Measurements from ENCODE around the gene HPSE2.
"Not testable (repeated sequence)": the region's sequence is repeated elsewhere in the genome, so short reads cannot be mapped to it uniquely, and the experiment has no call there.

HPSE2 gene

GRCh38 chr10:99248824-99249223 lies 13.2 kb upstream of the HPSE2 start:
- ATAC-seq = no peak
- TF ChIP-seq ZNF8 (CRISPR knock-in tag; IDR thresholded peaks at IDR 0.05) (no peak), BACH2 (CRISPR knock-in tag; IDR thresholded peaks at IDR 0.05; ENCODE audit: borderline replicate concordance) (no peak), CSRNP3 (CRISPR knock-in tag; IDR thresholded peaks at IDR 0.05) (no peak), ZFP30 (CRISPR knock-in tag; IDR thresholded peaks at IDR 0.05) (no peak), TCF4 (CRISPR knock-in tag; IDR thresholded peaks at IDR 0.05; ENCODE audit: borderline replicate concordance) (no peak), ZNF70 (CRISPR knock-in tag; IDR thresholded peaks at IDR 0.05) (no peak), ZNF565 (CRISPR knock-in tag; conservative IDR thresholded peaks at IDR 0.05; ENCODE audit: low read depth) (no peak), PPARA (CRISPR knock-in tag; IDR thresholded peaks at IDR 0.05; ENCODE audit: borderline replicate concordance) (no peak), TOX (CRISPR knock-in tag; IDR thresholded peaks at IDR 0.05; ENCODE audit: borderline replicate concordance) (no peak), ZC3H10 (CRISPR knock-in tag; IDR thresholded peaks at IDR 0.05) (no peak), PATZ1 (CRISPR knock-in tag; IDR thresholded peaks at IDR 0.05; ENCODE audit: borderline replicate concordance) (no peak), ISL1 (CRISPR knock-in tag; IDR thresholded peaks at IDR 0.05) (no peak), ARNTL (CRISPR knock-in tag; IDR thresholded peaks at IDR 0.05; ENCODE audit: borderline replicate concordance, low read depth) (no peak), POU6F1 (CRISPR knock-in tag; IDR thresholded peaks at IDR 0.05; ENCODE audit: borderline replicate concordance, low read depth) (no peak), ZFP3 (CRISPR knock-in tag; IDR thresholded peaks at IDR 0.05) (no peak), RARB (CRISPR knock-in tag; IDR thresholded peaks at IDR 0.05) (no peak)

GRCh38 chr10:99247893-99248292 lies 12.2 kb upstream of the HPSE2 start:
- not testable (repeated sequence) for ATAC-seq

GRCh38 chr10:99236627-99237309 lies 1.1 kb upstream of the HPSE2 start:
- TF ChIP-seq SNAI2 (CRISPR knock-in tag; IDR thresholded peaks at IDR 0.05) (no peak), ESRRG (CRISPR knock-in tag; IDR thresholded peaks at IDR 0.05) (no peak), ZNF70 (CRISPR knock-in tag; IDR thresholded peaks at IDR 0.05) (no peak), PATZ1 (CRISPR knock-in tag; IDR thresholded peaks at IDR 0.05; ENCODE audit: borderline replicate concordance) (no peak), GLIS3 (CRISPR knock-in tag; IDR thresholded peaks at IDR 0.05) (no peak), BACH2 (CRISPR knock-in tag; IDR thresholded peaks at IDR 0.05; ENCODE audit: borderline replicate concordance) (no peak)
- no peak for ATAC-seq

- peak; percentile 28; the same call in 2 of the 3 replicates for ATAC-seq
- TF ChIP-seq CREB5 (CRISPR knock-in tag; IDR thresholded peaks at IDR 0.05; ENCODE audit: low read depth) = no peak
These were observed 628 bp downstream of the HPSE2 start for GRCh38 chr10:99234791-99235657.
